Measurements from ENCODE around the gene SBNO1.
"Not testable (repeated sequence)": the region's sequence is repeated elsewhere in the genome, so short reads cannot be mapped to it uniquely, and the experiment has no call there.

Gene SBNO1

GRCh38 chr12:123388177-123388950, 23.7 kb upstream of the SBNO1 start:
- DNase-seq = peak; percentile 93

- no peak for DNase-seq
Observed at GRCh38 chr12:123387508-123388176, 23.0 kb upstream of the SBNO1 start.

DNA sequence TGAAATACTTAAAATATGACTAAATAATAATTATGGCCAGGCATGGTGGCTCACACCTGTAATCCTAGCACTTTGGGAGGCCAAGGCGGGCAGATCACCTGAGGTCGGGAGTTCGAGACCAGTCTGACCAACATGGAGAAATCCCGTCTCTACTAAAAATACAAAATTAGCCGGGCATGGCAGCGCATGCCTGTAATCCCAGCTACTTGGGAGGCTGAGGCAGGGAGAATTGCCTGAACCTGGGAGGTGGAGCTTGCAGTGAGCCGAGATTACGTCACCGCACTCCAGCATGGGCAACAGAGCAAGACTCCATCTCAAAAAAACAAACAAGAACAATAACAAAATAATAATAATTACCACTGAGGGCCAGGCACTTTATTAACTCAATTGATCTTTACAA, 20.9 kb upstream of the SBNO1 start:
- DNase-seq = not testable (repeated sequence)

GRCh38 chr12:123384994-123385376, 20.3 kb upstream of the SBNO1 start:
- DNase-seq = no peak

- DNase-seq = peak; percentile 28
Observed at GRCh38 chr12:123384318-123384993, 19.8 kb upstream of the SBNO1 start.

- no peak for DNase-seq
Observed at GRCh38 chr12:123382684-123383083, 18.0 kb upstream of the SBNO1 start.

GRCh38 chr12:123379391-123379790, 14.7 kb upstream of the SBNO1 start:
- no peak for DNase-seq

DNA sequence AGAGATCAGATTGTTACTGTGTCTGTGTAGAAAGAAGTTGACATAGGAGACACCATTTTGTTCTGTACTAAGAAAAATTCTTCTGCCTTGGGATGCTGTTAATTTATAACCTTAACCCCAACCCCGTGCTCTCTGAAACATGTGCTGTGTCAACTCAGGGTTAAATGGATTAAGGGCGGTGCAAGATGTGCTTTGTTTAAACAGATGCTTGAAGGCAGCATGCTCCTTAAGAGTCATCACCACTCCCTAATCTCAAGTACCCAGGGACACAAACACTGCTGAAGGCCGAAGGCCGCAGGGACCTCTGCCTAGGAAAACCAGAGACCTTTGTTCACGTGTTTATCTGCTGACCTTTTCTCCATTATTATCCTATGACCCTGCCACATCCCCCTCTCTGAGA, 7.8 kb upstream of the SBNO1 start:
- not testable (repeated sequence) for DNase-seq

GRCh38 chr12:123371667-123372368, 7.2 kb upstream of the SBNO1 start:
- DNase-seq = not testable (repeated sequence)

DNA sequence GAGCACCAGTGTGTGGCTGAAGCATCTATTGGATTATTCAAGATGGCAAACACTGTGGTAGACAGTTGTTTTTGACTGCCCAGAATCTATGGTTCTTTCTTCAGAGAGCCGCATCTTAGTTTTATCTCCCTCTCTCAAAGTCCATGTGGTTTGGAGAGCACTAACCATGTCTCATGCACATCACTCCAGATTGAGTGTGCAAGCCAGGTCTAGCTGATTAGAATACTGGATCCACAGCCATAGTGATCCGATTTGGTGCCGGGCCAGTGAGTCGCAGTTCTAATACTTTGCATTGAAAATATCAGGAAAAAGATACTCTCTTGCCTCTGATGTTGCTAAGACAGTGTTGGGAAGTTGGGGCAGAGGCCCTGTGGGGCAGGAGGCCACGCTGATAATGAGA, 4.6 kb upstream of the SBNO1 start:
- DNase-seq = no peak

DNA sequence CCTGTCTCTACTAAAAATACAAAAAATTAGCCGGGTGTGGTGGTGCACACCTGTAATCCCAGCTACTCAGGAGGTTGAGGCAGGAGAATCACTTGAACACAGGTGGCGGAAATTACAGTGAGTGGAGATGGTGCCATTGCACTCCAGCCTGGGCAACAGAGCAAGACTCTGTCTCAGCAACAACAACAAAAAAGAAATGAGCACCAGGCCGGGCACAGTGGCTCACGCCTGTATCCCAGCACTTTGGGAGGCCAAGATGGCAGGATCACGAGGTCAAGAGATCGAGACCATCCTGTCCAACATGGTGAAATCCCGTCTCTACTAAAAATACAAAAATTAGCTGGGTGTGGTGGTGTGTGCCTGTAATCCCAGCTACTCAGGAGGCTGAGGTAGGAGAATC, 3.8 kb upstream of the SBNO1 start:
- not testable (repeated sequence) for DNase-seq

DNA sequence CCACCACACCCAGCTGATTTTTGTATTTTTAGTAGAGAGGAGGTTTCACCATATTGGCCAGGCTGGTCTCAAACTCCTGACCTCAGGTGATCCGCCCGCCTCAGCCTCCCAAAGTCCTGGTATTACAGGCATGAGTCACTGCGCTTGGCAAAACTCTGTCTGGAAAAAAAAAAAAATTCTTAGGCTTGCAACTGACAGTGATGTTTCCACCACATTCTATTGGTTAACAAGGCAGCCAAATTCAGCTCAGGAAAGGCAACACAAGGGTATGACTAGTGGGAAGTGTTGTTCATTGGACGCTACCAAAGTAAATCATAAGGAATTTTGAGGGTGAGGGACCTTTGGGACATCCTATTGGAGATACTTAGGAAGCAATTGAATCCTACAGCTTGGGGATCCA, 2.9 kb upstream of the SBNO1 start:
- DNase-seq = no peak

- peak; percentile 99 for DNase-seq
Observed at GRCh38 chr12:123365025-123365917, 624 bp upstream of the SBNO1 start.

- peak; percentile 28 for DNase-seq
Observed at GRCh38 chr12:123363740-123364531, 711 bp downstream of the SBNO1 start.

- no peak for DNase-seq
Observed at GRCh38 chr12:123363390-123363739, 1.3 kb downstream of the SBNO1 start.

GRCh38 chr12:123358035-123358434, 6.6 kb downstream of the SBNO1 start:
- DNase-seq = no peak

- no peak for DNase-seq
Observed at GRCh38 chr12:123356159-123356670, 8.4 kb downstream of the SBNO1 start.

DNA sequence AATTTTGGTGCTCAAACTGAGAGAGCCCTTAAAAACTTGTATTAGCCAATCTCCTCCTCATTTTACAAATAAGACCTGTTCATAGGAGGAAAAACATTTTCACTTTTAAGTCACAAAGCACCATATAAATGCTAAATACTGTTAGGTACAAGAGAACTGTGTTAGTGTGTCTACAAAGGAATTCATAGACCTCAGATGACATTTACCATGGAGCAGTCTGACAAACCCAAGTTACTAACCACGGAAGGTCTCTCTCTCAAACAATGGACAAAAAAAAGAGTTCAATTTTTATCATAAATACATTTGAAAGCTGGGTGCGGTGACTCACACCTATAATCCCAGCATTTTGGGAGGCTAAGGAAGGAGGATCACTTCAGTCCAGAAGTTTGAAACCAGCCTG, 10.0 kb downstream of the SBNO1 start:
- DNase-seq = no peak

DNA sequence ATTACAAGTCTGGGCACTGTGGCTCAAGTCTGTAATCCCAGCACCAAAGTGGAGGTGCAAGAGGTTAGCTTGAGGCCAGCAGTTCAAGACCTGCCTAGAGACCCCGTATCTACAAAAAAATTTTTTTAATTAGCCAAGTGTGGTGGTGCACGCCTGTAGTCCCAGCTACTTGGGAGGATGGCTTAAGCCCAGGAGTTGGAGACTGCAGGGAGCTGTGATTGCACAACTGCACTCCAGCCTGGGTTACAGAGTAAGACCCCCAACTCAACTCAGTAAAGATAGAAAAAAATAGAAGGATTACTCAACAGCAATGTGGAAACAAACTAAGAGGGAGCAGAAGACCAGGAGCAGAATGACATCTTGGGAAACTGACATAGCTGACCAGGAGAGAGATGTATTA, 13.3 kb downstream of the SBNO1 start:
- no peak for DNase-seq

- DNase-seq = no peak
Observed at GRCh38 chr12:123346946-123347345, 17.7 kb downstream of the SBNO1 start.

GRCh38 chr12:123344086-123344485, 20.6 kb downstream of the SBNO1 start:
- no peak for DNase-seq

Measured in right hindlimb (tissue), 1 donor.